Esophagus squamous epithelium (tissue), 5 donors: ENCODE data around the gene TBX6. TPM values are rescaled to one million over a fixed set of nuclear protein-coding genes. Genes with fewer than 3 reads are reported as not detected.

ENCODE experiments used
- DNase-seq: peaks from one replicate; lab custom pipeline; 2025; lab: John Stamatoyannopoulos, UW
- H3K27ac ChIP-seq, 4 donors: fragments of 200-600 bp; sonication (generic); one replicate each; pipeline ENCODE4 v1.5.1; 2016 to 2019; ENCODE audit warnings: mild to moderate bottlenecking in 1 of 4
- H3K27me3 ChIP-seq, 4 donors: fragments of 200-600 bp; sonication (generic); 1 replicate in 3 of 4; 2 replicates in 1 of 4; pipeline versions ENCODE4 v1.5.1 to v1.6.0; 2017 to 2021; ENCODE audit warnings: antibody characterized with exemption in 1 of 4
- H3K36me3 ChIP-seq, 3 donors: fragments of 200-600 bp; sonication (generic); one replicate each; pipeline ENCODE4 v1.5.1; 2016 to 2019
- H3K4me1 ChIP-seq, 3 donors: fragments of 200-600 bp; sonication (generic); one replicate each; pipeline ENCODE4 v1.5.1; 2017 to 2019
- H3K4me3 ChIP-seq, 4 donors: fragments of 200-600 bp; sonication (generic); 1 replicate in 3 of 4; 2 replicates in 1 of 4; pipeline ENCODE4 v1.5.1; 2016 to 2019; ENCODE audit warnings: mild to moderate bottlenecking in 2 of 4, moderate library complexity in 1 of 4
- H3K9me3 ChIP-seq, 3 donors: fragments of 200-600 bp; sonication (generic); one replicate each; pipeline ENCODE4 v1.5.1; 2016 to 2019
- CTCF ChIP-seq, 6 experiments: fragments of 450-650 bp in 4 of 6; fragments of 200-600 bp in 2 of 6; sonication (generic) in 2 of 6; IDR thresholded peaks; one replicate each; pipeline ENCODE4 v1.5.1; 2016 to 2019; ENCODE audit warnings: antibody characterized with exemption in 6 of 6, mild to moderate bottlenecking in 4 of 6, moderate library complexity in 4 of 6
- POLR2A ChIP-seq, 4 donors: fragments of 450-650 bp; IDR thresholded peaks; one replicate each; pipeline ENCODE4 v1.6.1; 2017; ENCODE audit warnings: antibody characterized with exemption in 4 of 4, mild to moderate bottlenecking in 4 of 4, moderate library complexity in 3 of 4
- WGBS, 2 donors: methylation state at CpG; one replicate each; pipeline ENCODE4 v1.1.5; 2018; 5-methylcytosine and 5-hydroxymethylcytosine counted together
- intact Hi-C: fragments of 100-400 bp; cut with DNase I; formaldehyde crosslinking; loops from one replicate; pipeline ENCODE4 v1.15.0; 2022
- total RNA-seq, 4 donors: library from RNA; depleted of rRNA; stranded (reverse); fragments of >200 nt; gene quantifications; one replicate each; pipeline ENCODE4 v1.1.0, GENCODE V29; 2016
- donor health status: DM: yes; HTN: yes; CAD: no.

TBX6 gene
- total RNA-seq, 4 donors from 2014 or later, result 1.9 to 6.2 (median 4.7) TPM

GRCh38 chr16:30086291-30087140 is 5.2 kb downstream of the TBX6 start:
- no peak for DNase-seq
- 70 to 88% methylated on average over 5 to 8 of the region's 27 CpGs for WGBS, 2 donors
- H3K27me3 ChIP-seq, result no peaks in the 10 kb centered on the region
- peaks cover 24 to 56% (median 26%) of the 10 kb centered on the region in 3 donors for H3K4me1 ChIP-seq
- H3K9me3 ChIP-seq, result no peaks in the 10 kb centered on the region
- peak overlapping the region in 1 of 4 donors; percentile 52 for H3K27ac ChIP-seq
- peaks cover 21 to 59% (median 32%) of the 10 kb centered on the region in 3 donors for H3K36me3 ChIP-seq
- no peak overlapping the region for H3K4me3 ChIP-seq
- intact Hi-C loops, result no loop called here
- TF ChIP-seq POLR2A (IDR thresholded peaks at IDR 0.05) (no peak), CTCF (IDR thresholded peaks at IDR 0.05) (no peak)

- no peak for DNase-seq
- peaks cover 17 to 49% (median 19%) of the 10 kb centered on the region in 3 donors for H3K4me1 ChIP-seq
- intact Hi-C loops, result no loop called here
Measured at GRCh38 chr16:30085820-30086219, 5.9 kb downstream of the TBX6 start.

GRCh38 chr16:30085247-30085646 is 6.5 kb downstream of the TBX6 start:
- H3K27me3 ChIP-seq, result no peaks in the 10 kb centered on the region
- peaks cover 11 to 43% (median 13%) of the 10 kb centered on the region in 3 donors for H3K4me1 ChIP-seq
- intact Hi-C loops, result no loop called here
- WGBS, 2 donors, result 68 to 71% methylated on average over 3 of the region's 3 CpGs
- no peak for DNase-seq
- no peak for TF ChIP-seq POLR2A (IDR thresholded peaks at IDR 0.05)
- H3K27ac ChIP-seq, result peak overlapping the region in 2 of 4 donors; percentile 40 to 52
- H3K4me3 ChIP-seq, result no peak overlapping the region
- peaks cover 30 to 71% (median 42%) of the 10 kb centered on the region in 3 donors for H3K36me3 ChIP-seq
- no peaks in the 10 kb centered on the region for H3K9me3 ChIP-seq

More at GRCh38 chr16:30085820-30086219, 5.9 kb downstream of the TBX6 start:
- Histone ChIP-seq H3K27ac (peak overlapping the region in 2 of 4 donors; percentile 40 to 52), H3K9me3 (no peaks in the 10 kb centered on the region), H3K27me3 (no peaks in the 10 kb centered on the region), H3K36me3 (peaks cover 28 to 66% (median 39%) of the 10 kb centered on the region in 3 donors), H3K4me3 (no peak overlapping the region)
- no peak for TF ChIP-seq CTCF (IDR thresholded peaks at IDR 0.05)
- no peak for TF ChIP-seq POLR2A (IDR thresholded peaks at IDR 0.05)
- WGBS, 2 donors, result 80 to 83% methylated on average over 1 of the region's 6 CpGs

DNA sequence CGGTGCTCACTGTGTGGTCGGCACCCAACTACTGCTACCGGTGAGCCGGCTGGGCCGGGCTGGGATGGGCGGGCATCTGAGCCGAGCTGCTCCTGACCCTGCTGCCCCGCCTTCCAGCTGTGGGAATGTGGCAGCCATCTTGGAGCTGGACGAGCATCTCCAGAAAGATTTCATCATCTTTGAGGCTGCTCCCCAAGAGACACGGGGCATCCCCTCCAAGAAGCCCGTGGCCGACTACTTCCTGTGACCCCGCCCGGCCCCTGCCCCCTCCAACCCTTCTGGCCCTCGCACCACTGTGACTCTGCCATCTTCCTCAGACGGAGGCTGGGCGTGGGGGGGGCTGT is 6.9 kb downstream of the TBX6 start:
- H3K36me3 ChIP-seq, result peaks cover 30 to 76% (median 42%) of the 10 kb centered on the region in 3 donors
- no peak for TF ChIP-seq POLR2A (IDR thresholded peaks at IDR 0.05)
- TF ChIP-seq CTCF (IDR thresholded peaks at IDR 0.05), result no peak
- no peaks in the 10 kb centered on the region for H3K27me3 ChIP-seq
- H3K4me1 ChIP-seq, result peaks cover 9 to 39% (median 10%) of the 10 kb centered on the region in 3 donors
- no peaks in the 10 kb centered on the region for H3K9me3 ChIP-seq
- DNase-seq, result no peak
- intact Hi-C loops, result no loop called here
- H3K4me3 ChIP-seq, result no peak overlapping the region
- 32 to 80% methylated on average over 1 to 3 of the region's 17 CpGs for WGBS, 2 donors
- H3K27ac ChIP-seq, result peak overlapping the region in 2 of 4 donors; percentile 52 to 62

- no peak overlapping the region for H3K4me3 ChIP-seq
- H3K4me1 ChIP-seq, result peaks cover 8 to 36% (median 9%) of the 10 kb centered on the region in 3 donors
- H3K9me3 ChIP-seq, result no peaks in the 10 kb centered on the region
- WGBS, 2 donors, result 82 to 86% methylated on average over 8 to 9 of the region's 18 CpGs
- peaks cover 30 to 81% (median 42%) of the 10 kb centered on the region in 3 donors for H3K36me3 ChIP-seq
- no peaks in the 10 kb centered on the region for H3K27me3 ChIP-seq
- H3K27ac ChIP-seq, result peak overlapping the region in 2 of 4 donors; percentile 52 to 62
- DNase-seq, result no peak
- intact Hi-C loops, result no loop called here
- no peak for TF ChIP-seq POLR2A (IDR thresholded peaks at IDR 0.05)
- no peak for TF ChIP-seq CTCF (IDR thresholded peaks at IDR 0.05)
Measured at GRCh38 chr16:30084096-30084815, 7.5 kb downstream of the TBX6 start.
